Activated CD4-positive, alpha-beta T cell treated with anti-CD3 and anti-CD28 coated beads for 24 hours (primary cell): Measurements from ENCODE around the gene GAGE1.
"Not testable (repeated sequence)": the region's sequence is repeated elsewhere in the genome, so short reads cannot be mapped to it uniquely, and the experiment has no call there.

Source experiments
- DNase-seq, 2 donors: peaks; one replicate each; pipeline ENCODE4 v3.0.0-alpha.2; 2020; ENCODE audit warnings: low read depth in 2 of 2

GAGE1 gene

GRCh38 chrX:49598720-49599119, at the start of gene GAGE1:
TSS of gene GAGE1 (plus strand) at chrX:49599020. CDS start at chrX:49600175, 1,155 bp downstream.
- not testable (repeated sequence) for DNase-seq

- not testable (repeated sequence) for DNase-seq
Measured at GRCh38 chrX:49550989-49551388, 47.8 kb upstream of the GAGE1 start, which contains the start of gene GAGE12E. TSS of gene GAGE12E (plus strand) at chrX:49551289. CDS start at chrX:49552444, 1,155 bp downstream.

GRCh38 chrX:49560542-49560941, 38.3 kb upstream of the GAGE1 start, which contains the start of gene GAGE12F:
TSS of gene GAGE12F (plus strand) at chrX:49560842. CDS start at chrX:49561997, 1,155 bp downstream.
- not testable (repeated sequence) for DNase-seq

DNA sequence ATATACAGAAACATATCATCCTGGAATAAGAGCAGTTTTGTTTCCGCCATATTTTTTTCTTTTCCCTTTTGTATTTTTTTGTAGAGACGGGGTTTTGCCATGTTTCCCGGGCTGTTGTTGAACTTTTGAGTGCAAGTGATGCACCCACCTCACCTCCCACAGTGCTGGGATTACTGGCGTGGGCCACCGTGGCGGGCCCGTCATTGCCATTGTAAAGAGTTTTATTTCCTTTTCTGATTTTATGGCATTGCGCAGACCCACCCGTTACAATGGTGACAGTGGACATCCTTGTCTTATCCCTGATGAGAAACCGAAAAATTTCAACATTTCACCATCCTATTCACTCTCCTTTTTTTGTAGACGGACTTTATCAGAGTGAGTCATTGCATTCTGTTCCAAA, 30.1 kb upstream of the GAGE1 start:
- DNase-seq, result not testable (repeated sequence)

GRCh38 chrX:49569152-49569551, 29.7 kb upstream of the GAGE1 start:
- not testable (repeated sequence) for DNase-seq

- DNase-seq, result not testable (repeated sequence)
Measured at GRCh38 chrX:49570100-49570499, 28.7 kb upstream of the GAGE1 start, which contains the start of gene GAGE12G. TSS of gene GAGE12G (plus strand) at chrX:49570400. CDS start at chrX:49571555, 1,155 bp downstream.

DNA sequence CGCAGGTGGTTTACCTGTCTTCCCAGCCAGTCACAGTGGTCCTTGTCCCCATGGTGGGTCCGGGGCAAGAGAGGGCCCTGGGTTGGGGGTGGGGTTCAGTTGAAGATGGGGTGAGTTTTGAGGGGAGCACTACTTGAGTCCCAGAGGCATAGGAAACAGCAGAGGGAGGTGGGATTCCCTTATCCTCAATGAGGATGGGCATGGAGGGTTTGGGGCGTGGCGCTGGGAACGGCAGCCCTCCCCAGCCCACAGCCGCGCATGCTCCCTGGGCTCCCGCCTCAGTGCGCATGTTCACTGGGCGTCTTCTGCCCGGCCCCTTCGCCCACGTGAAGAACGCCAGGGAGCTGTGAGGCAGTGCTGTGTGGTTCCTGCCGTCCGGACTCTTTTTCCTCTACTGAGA, 19.2 kb upstream of the GAGE1 start, which contains the start of gene GAGE12H:
Gene GAGE12H, plus strand, starts transcription at position 301 of the 400 bp plus-strand sequence. CDS start 1,155 bp downstream, outside the sequence.
- DNase-seq, result not testable (repeated sequence)

- DNase-seq, result not testable (repeated sequence)
Measured at GRCh38 chrX:49589196-49589595, 9.6 kb upstream of the GAGE1 start, which contains the start of gene GAGE2A. TSS of gene GAGE2A (plus strand) at chrX:49589496. CDS start at chrX:49590651, 1,155 bp downstream.

- DNase-seq, result not testable (repeated sequence)
Measured at GRCh38 chrX:49589769-49590478, 8.9 kb upstream of the GAGE1 start.

DNA sequence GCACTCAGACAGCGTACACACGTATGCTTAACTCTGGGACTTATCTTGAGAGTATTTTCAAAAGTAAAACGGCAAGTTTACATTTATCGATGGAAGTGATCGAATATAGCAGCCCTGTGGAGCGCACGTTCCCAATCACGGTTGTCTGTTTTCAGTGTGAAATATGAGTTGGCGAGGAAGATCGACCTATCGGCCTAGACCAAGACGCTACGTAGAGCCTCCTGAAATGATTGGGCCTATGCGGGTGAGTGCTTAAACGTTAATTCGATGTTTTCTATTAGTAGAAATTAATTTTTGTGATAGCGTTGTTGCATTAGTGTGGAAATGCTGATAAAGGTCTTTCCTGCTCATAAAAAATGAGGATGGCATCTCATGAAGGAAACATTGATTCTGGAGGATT, 8.3 kb upstream of the GAGE1 start:
- not testable (repeated sequence) for DNase-seq

GRCh38 chrX:49610718-49611310, 12.0 kb downstream of the GAGE1 start:
- DNase-seq, result no peak

DNA sequence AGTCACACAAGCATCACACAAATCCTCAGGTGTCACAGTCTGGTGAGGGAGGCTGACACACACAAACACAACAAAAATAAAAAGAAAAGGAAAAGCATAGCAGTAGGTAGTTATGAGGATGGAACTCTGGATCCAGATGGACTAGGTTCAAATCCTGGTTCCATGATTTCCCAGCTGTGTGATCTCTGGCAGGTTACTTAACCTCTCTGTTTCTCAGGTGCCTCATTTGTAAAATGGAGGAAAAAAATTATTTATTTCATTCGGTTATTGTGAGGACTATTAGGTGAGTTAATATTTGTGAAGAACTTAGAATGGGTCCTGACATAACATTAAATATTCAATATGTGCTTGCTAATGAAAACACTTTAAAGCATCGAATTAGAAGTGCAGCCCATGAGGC, 19.8 kb downstream of the GAGE1 start:
- DNase-seq, result no peak

- no peak for DNase-seq
Measured at GRCh38 chrX:49627086-49627777, 28.4 kb downstream of the GAGE1 start.

DNA sequence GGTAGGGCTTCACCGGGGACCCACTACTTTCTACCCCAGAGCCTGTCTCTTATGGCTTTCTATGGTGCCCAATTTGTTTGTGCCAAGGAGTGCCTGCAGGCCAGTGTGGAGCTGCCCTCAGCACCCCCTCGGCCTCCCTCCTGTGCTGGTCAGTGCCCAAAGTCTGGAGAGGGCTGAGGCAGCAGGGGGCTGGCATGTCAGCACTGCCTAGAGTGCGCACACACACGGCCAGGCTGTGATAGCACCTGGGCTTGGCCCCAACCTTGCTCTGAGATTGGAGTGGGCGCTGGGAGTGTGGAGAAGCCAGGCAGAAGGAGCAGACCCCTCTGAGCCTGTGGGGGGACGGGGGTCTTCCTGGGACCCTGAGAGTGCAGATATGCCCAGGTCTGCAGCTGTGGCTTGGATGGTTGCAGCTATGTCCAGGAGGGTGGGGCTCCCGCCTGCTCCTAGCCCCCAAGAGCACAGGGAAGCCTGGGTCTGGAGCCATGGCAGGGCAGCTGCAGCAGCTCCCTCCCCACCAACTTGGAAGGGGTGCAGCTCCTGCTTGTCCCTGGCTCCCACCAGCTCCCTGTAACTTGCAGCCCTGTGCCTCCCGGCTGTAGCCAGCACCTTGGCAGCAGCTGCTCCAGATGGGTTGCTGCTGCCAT, 46.3 kb downstream of the GAGE1 start:
- DNase-seq, result no peak

GRCh38 chrX:49656533-49656932, 57.7 kb downstream of the GAGE1 start:
- no peak for DNase-seq
